Measurements from ENCODE around the gene EMC6. TPM values are rescaled to one million over a fixed set of nuclear protein-coding genes. Genes with fewer than 3 reads are reported as not detected.

Gene EMC6
- total and polyA plus RNA-seq, 2 of the 4 experiments (the other 2 are of a cell fraction), result 10.9 to 80.5 TPM

- Histone ChIP-seq H2BK20ac (ENCODE audit: low read depth, low read length) (no peak overlapping the region), H2AK5ac (ENCODE audit: low read depth, low read length) (no peak overlapping the region), H3K4me1 (ENCODE audit: control insufficient read depth, insufficient read depth, low read length) (no peaks in the 10 kb centered on the region), H3K9me1 (ENCODE audit: insufficient read depth, low read length) (no peaks in the 10 kb centered on the region), H3K27ac (ENCODE audit: insufficient read depth, low read length) (no peak overlapping the region), H3K18ac (ENCODE audit: low read depth, low read length) (no peak overlapping the region), H3K79me1 (ENCODE audit: low read depth in 1 of 2, low read length in 2 of 2) (peaks cover 3 to 5% of the 10 kb centered on the region in 2 experiments; a peak in 1 of 4 replicates), H2BK120ac (ENCODE audit: low read depth, low read length) (no peak overlapping the region), H2AK9ac (replicated peaks; ENCODE audit: low read depth, low read length, poor library complexity) (peak overlapping the region; percentile 13), H4K20me1 (ENCODE audit: insufficient read depth, low read length) (no peaks in the 10 kb centered on the region), H4K8ac (ENCODE audit: low read depth in 2 of 2, low read length in 2 of 2) (no peak overlapping the region), H4K91ac (ENCODE audit: insufficient read depth, low read depth, low read length) (no peak overlapping the region), H4K5ac (ENCODE audit: low read depth, low read length) (no peak overlapping the region), H3K9ac (ENCODE audit: low read depth, low read length) (no peak overlapping the region), H2AFZ (replicated peaks; ENCODE audit: low read length, poor library complexity) (no peak overlapping the region), H3K4me3 (ENCODE audit: insufficient read depth, low read depth, low read length) (no peak overlapping the region), H3K9me3 (ENCODE audit: control insufficient read depth, insufficient read depth, low read length) (no peaks in the 10 kb centered on the region), H2BK15ac (ENCODE audit: low read depth, low read length) (no peak overlapping the region), H3K56ac (ENCODE audit: extremely low read depth, insufficient read depth, low read length) (no peak overlapping the region), H3K4ac (ENCODE audit: low read depth, low read length) (no peak overlapping the region), H3K4me2 (ENCODE audit: low read depth, low read length) (no peak overlapping the region), H2BK5ac (ENCODE audit: low read depth, low read length, poor library complexity, severe bottlenecking) (no peak overlapping the region), H3K36me3 (ENCODE audit: control insufficient read depth, insufficient read depth, low read length) (peaks cover 49% of the 10 kb centered on the region), H3K14ac (replicated peaks; ENCODE audit: low read depth, low read length) (no peak overlapping the region), H3K27me3 (ENCODE audit: control insufficient read depth, insufficient read depth, low read length) (no peaks in the 10 kb centered on the region), H3K23ac (ENCODE audit: low read depth, low read length) (no peak overlapping the region)
- no peak for DNase-seq
- TF ChIP-seq MXI1 (IDR thresholded peaks at IDR 0.05; ENCODE audit: borderline replicate concordance, low read depth, low read length), result no peak
- TF ChIP-seq CTCF (conservative IDR thresholded peaks at IDR 0.05; ENCODE audit: low read depth, low read length), result no peak
- no peak for TF ChIP-seq CHD1 (IDR thresholded peaks at IDR 0.05; ENCODE audit: low read depth, low read length)
- no peak for TF ChIP-seq RAD21 (IDR thresholded peaks at IDR 0.05; ENCODE audit: low read length)
- TF ChIP-seq NFE2L2 (IDR thresholded peaks at IDR 0.05; ENCODE audit: low read depth, low read length), result no peak
- TF ChIP-seq RCOR1 (IDR thresholded peaks at IDR 0.05; ENCODE audit: insufficient replicate concordance, low read length), result no peak
- TF ChIP-seq ELK1 (IDR thresholded peaks at IDR 0.05; ENCODE audit: borderline replicate concordance, low read depth, low read length), result no peak
- TF ChIP-seq MAZ (IDR thresholded peaks at IDR 0.05; ENCODE audit: borderline replicate concordance, low read depth, low read length), result no peak
- no peak for TF ChIP-seq MAFK (IDR thresholded peaks at IDR 0.05; ENCODE audit: low read depth, low read length)
- no peak for TF ChIP-seq SMC3 (IDR thresholded peaks at IDR 0.05; ENCODE audit: low read depth, low read length)
- no peak for TF ChIP-seq POLR2A (IDR thresholded peaks at IDR 0.05; ENCODE audit: low read depth, low read length)
- no peak for TF ChIP-seq USF2 (IDR thresholded peaks at IDR 0.05; ENCODE audit: low read depth, low read length)
- dilution Hi-C loops (cut with HindIII; ENCODE audit: low sequenced_read_pairs, unreplicated experiment), result no loop called here
- POLR2A ChIA-PET (ENCODE audit: unreplicated experiment), result no interaction called here
- 93% methylated on average over 8 of the region's 16 CpGs; no CpG with 5 or more reads in 1 of the 2 experiments for WGBS, 2 experiments (ENCODE audit: extremely low coverage in 2 of 2, insufficient read length in 1 of 2)
- CTCF ChIA-PET, result no interaction called here
- no TSS peak for BruUV-seq (replicated peaks)
- in situ Hi-C loops (cut with MboI; ENCODE audit: low sequenced_read_pairs), result no loop called here
- intact Hi-C loops (cut with micrococcal nuclease), result no loop called here
- ATAC-seq (ENCODE audit: low read depth), result no peak
Measured at GRCh38 chr17:3622977-3623594, 45.5 kb upstream of the EMC6 start.
